SH-SY5Y (cell line): ENCODE measurements around the gene ING3.

Experiments used
- GATA2 ChIP-seq: IDR thresholded peaks from 2 replicates; pipeline ENCODE4 v1.6.1; 2011; ENCODE audit warnings: mild to moderate bottlenecking, low read depth, low read length
- GATA3 ChIP-seq: IDR thresholded peaks from 2 replicates; pipeline ENCODE4 v1.6.1; 2011; ENCODE audit warnings: low read depth, mild to moderate bottlenecking, low read length, moderate library complexity

- TF ChIP-seq GATA2 (no peak), GATA3 (no peak)
Measured at GRCh38 chr7:121019018-121019417, 68.4 kb downstream of the ING3 start.
